C4-2B (cell line): ENCODE results near the gene SLC22A4.

Experiments
- ZFX ChIP-seq: fragments of 450-650 bp; IDR thresholded peaks from 2 replicates; pipeline ENCODE4 v1.6.1; 2017
- TF ChIP-seq, protein P1 (sequence below): fragments of 450-650 bp; conservative IDR thresholded peaks from 2 replicates; pipeline ENCODE4 v1.5.1; 2017; ENCODE audit warnings: mild to moderate bottlenecking

DNA sequence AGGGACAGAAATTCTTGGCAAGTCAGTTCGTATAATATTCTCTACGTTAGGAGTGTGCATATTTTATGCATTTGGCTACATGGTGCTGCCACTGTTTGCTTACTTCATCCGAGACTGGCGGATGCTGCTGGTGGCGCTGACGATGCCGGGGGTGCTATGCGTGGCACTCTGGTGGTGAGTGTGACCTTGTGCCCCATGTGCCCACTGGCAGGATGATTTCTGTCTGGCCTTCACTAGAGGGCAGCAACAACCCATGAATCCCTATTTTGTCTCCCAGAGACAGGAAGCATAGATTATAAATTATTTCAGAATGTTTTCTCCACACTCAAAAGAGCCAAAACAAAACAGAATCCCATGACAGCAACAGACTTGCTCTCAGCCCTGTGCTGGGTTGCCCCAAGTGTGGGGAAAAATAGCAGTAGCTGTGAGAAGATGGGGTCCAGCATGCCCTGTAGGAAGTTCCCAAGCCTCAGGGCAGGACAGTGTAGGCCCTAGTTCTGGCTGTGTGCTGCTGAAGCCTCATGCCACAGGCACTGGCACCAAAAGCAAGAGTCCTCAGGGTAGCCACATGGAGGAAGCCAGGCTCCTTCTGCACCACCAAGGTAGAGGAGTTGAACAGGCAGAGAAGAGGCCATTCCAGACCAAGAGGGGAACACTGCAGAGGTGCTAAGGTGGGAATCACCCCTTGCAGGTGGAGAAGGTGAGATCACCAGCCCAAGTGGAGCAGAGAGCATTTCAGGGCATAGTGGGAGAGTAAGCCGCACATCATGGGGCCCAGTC, 91.3 kb downstream of the SLC22A4 start:
- TF ChIP-seq, protein P1, sequence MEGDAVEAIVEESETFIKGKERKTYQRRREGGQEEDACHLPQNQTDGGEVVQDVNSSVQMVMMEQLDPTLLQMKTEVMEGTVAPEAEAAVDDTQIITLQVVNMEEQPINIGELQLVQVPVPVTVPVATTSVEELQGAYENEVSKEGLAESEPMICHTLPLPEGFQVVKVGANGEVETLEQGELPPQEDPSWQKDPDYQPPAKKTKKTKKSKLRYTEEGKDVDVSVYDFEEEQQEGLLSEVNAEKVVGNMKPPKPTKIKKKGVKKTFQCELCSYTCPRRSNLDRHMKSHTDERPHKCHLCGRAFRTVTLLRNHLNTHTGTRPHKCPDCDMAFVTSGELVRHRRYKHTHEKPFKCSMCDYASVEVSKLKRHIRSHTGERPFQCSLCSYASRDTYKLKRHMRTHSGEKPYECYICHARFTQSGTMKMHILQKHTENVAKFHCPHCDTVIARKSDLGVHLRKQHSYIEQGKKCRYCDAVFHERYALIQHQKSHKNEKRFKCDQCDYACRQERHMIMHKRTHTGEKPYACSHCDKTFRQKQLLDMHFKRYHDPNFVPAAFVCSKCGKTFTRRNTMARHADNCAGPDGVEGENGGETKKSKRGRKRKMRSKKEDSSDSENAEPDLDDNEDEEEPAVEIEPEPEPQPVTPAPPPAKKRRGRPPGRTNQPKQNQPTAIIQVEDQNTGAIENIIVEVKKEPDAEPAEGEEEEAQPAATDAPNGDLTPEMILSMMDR = peak; percentile 86
- no peak for TF ChIP-seq ZFX
